HG03196 (cell line): ENCODE data around the gene ANKRD27.

Source experiments
- ATAC-seq: cut with Tn5 transposase; IDR thresholded peaks from one replicate; pipeline ENCODE4 v1.9.1; 2021; ENCODE audit not compliant: unreplicated experiment

Gene ANKRD27

GRCh38 chr19:32691291-32691951 lies 16.4 kb upstream of the ANKRD27 start, which contains the start of gene NUDT19:
Gene NUDT19, plus strand, starts transcription at chr19:32691821. Its CDS starts 140 bp downstream, at chr19:32691961.
- peak; percentile 90 for ATAC-seq

- ATAC-seq = no peak
Observed at GRCh38 chr19:32688311-32688710, 13.3 kb upstream of the ANKRD27 start.

- no peak for ATAC-seq
Observed at GRCh38 chr19:32687681-32688080, 12.7 kb upstream of the ANKRD27 start.

- no peak for ATAC-seq
Observed at GRCh38 chr19:32686847-32687475, 12.0 kb upstream of the ANKRD27 start.

GRCh38 chr19:32682317-32682716 lies 7.3 kb upstream of the ANKRD27 start:
- ATAC-seq = no peak

DNA sequence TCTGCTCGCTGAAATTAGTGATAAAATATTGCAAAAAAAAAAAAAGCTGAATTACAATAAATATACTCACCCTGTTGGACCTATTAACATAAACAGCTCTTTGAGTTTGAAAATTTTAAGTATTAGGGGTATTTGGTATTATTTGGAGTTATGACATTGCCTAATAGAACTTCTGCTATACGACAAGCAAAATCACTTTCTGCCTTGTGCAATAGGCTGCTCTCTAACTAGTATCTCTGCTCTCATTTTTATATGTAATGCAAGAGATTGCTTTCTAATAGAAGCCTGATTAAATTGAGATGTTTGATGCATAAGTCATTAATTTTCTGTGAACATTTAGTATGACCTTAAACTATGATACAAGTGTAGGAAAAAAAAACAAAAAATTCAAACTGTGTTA lies 6.0 kb upstream of the ANKRD27 start:
- ATAC-seq = no peak

GRCh38 chr19:32677657-32678056 lies 2.7 kb upstream of the ANKRD27 start:
- no peak for ATAC-seq

DNA sequence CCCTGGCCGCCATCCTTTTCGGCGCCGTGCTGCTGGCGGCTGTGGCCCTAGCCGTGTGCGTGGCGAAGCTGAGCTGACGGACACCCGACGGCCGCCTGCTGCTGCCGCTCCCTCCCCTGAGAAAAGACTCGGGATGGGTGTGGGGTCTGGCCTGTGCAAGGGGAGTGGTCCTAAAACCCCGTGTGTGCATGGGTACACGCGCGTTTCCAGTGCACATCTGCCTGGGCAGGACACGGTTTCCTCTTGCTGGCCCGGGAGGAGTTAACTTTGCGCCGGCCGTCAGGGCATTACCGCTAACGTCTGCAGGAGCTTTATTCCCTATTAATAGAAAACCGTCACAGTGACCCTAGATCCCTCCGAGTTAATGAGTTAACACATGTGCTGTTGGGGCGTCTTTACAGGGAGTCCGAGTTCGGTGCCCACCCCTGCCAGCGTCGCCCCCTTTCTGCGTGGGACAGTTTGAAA lies 1.9 kb upstream of the ANKRD27 start:
- no peak for ATAC-seq

DNA sequence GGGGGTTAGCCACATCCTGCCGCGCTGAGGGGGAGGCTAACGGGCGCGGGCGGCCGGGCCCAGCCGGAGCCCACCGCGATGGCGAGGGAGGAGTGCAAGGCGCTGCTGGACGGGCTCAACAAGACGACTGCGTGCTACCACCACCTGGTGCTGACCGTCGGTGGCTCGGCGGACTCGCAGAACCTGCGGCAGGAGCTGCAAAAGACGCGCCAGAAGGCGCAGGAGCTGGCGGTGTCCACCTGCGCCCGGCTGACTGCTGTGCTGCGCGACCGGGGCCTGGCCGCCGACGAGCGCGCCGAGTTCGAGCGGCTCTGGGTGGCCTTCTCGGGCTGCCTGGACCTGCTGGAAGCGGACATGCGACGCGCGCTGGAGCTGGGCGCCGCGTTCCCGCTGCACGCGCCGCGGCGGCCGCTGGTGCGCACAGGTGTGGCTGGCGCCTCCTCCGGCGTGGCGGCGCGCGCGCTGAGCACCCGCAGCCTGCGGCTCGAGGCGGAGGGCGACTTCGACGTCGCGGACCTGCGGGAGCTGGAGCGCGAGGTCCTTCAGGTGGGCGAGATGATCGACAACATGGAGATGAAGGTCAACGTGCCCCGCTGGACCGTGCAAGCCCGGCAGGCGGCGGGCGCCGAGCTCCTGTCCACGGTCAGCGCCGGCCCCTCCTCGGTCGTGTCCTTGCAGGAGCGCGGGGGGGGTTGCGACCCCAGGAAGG lies 1.4 kb upstream of the ANKRD27 start:
- no peak for ATAC-seq

DNA sequence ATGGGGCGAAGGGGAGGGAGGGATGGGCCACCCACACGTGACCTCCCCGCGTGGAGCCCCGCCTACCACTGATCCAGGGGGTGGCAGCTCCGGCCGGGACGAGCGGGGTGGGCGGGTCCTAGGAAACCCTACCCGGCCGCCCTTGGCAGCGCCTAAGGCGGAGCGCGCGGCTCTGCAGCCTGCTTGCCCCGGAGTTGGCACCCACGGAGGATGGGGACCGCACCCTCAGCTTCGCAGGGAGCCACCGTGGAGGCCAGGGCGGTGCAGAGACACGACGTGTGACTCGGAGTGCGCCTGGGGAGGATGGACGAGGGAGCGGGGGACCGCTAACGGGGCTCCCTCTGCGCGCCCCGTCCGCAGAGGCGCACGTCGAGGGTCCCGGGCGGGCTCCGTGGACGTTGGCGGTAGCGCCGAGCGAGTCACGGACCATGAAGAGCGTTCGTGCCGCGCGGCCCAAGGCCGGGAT lies 773 bp upstream of the ANKRD27 start, which contains the start of gene RGS9BP:
Gene RGS9BP, plus strand, starts transcription at position 129 of the 466 bp plus-strand sequence. CDS start 416 bp downstream, outside the sequence.
- no peak for ATAC-seq

- peak; percentile 11 for ATAC-seq
Observed at GRCh38 chr19:32674153-32674930, 638 bp downstream of the ANKRD27 start.

- no peak for ATAC-seq
Observed at GRCh38 chr19:32673573-32673972, 1.4 kb downstream of the ANKRD27 start.

DNA sequence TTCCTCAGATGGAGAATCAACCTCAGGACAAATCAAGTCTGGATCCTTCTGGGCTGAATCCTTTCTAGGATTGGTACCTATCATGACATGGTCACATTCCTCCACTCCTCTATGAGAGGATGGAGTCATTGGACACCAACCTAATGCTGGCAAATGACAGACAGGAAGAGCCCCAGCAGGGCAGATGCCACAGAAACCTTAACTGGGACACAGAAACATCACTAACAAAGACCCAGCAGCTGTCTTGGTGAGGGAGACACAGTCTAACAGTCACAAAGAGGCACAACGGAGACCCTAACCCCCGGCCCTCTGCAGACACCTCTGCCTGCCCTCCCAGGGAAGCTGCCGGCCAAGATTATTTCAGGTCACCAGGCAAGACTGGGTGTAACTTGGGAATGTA lies 2.1 kb downstream of the ANKRD27 start:
- ATAC-seq = no peak

- ATAC-seq = no peak
Observed at GRCh38 chr19:32671883-32672593, 2.9 kb downstream of the ANKRD27 start.

- ATAC-seq = no peak
Observed at GRCh38 chr19:32669310-32669709, 5.7 kb downstream of the ANKRD27 start.

GRCh38 chr19:32666084-32666483 lies 8.9 kb downstream of the ANKRD27 start:
- ATAC-seq = no peak

- ATAC-seq = no peak
Observed at GRCh38 chr19:32662186-32662585, 12.8 kb downstream of the ANKRD27 start.

DNA sequence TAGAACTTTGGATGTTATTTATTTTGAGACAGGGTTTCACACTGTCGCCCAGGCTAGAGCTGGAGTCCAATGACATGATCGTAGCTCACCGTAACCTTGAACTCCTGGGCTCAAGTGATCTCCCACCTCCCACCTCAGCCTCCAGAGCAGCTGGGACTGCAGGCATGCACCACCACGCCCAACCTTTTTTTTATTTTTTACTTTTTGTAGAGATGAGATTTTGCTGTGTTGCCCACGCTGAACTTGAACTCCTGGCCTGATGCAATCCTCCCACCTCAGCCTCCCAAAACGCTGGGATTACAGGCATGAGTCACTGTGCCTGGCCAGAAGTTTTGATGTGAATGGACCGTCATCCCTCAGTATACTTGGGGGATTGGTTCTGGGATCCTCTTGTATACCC lies 13.7 kb downstream of the ANKRD27 start:
- ATAC-seq = no peak

DNA sequence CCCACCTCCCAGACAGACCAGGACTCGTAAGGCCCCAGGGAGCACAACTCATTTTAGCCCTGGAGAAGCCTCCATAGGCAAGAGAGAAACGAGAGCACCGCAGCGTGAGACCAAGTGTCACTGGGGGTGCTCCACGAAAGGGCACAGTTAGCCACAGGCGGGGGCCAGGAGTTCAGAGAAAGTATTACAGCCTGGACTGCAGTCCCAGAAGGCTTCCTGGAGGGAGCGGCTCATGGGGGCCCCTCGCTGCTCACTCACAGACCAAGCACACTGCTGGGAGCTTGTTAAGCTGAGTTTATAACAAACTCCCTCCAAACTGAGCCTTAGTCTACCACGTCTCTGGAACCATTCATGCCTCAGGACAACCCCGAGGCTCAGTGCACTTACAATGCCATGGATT lies 16.5 kb downstream of the ANKRD27 start:
- ATAC-seq = no peak

DNA sequence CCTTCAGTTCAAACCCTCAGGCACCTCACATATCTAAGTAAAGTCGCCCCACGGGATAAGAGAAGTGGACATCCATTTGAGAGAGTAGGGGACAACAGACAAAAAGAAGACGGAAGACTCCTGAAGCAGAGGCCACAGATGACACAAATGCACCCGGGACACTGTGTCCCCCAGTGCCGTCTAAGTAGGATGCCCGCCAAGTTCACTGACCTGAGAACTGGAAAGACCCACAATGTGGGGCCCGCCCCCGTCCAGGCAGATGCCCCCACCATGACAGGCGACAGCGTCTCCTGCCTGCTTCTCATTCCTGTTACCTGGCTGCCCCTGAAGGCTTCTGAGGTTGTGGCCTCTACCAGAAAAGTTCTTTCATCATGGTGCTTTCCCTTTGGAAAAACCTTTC lies 16.9 kb downstream of the ANKRD27 start:
- ATAC-seq = no peak
